ENCODE results near the gene DCC.

DCC gene

DNA sequence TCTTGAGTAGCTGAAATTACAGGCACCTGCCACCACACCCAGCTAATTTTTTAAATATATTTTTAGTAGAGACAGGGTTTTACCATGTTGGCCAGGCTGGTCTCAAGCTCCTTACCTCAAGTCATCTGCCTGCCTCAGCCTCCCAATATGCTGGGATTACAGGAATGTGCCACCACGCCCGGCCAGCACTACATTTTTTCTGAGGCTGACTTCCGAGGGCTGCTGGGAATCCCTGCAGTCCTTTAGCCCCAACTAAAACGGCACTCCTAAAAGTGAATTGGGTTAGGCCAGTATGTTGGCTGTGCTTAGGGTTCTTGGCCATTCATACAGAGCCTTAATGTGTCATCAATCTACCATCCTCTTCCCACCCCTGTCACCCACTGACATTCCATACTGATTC is 375.4 kb downstream of the DCC start:
- DNase-seq = no peak

DNA sequence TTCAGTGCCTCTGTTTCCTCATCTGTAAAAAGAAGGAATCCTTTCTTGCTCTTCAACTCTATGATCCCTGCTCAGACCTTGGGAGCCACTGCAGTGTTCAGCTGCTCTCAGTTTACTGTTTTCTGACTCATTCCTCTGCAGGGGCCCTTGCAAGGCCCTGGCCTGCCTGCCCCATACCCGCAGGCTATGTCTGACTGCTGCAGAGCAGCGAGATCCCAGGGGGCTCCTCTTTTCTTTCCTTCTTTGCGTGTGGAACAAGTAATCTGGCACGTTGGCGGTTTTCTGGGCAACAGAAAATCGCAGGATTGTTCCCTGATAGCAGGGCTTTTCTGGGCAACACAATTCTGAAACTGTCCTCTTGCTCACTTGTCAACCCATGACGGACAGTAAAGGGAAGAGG is 376.0 kb downstream of the DCC start:
- DNase-seq = no peak

DNA sequence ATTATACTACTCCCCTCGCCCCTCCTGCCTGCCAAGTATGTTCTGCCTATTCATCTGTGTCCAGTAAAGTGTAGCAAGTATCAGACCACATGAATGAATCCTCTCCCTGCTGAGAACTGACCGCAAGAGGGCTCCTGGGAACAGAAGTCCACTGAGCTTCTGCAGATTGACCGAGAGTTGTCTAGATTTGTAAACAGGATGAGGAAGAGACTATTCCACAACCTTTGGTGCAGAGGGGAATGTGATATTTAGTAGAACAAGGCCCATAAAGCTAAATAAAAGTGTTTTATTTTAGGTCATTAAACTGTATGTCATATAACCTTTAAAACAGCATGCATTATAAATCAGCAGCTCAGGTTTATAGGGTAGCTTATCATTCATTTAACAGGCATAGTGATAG is 377.0 kb downstream of the DCC start:
- no peak for DNase-seq

DNA sequence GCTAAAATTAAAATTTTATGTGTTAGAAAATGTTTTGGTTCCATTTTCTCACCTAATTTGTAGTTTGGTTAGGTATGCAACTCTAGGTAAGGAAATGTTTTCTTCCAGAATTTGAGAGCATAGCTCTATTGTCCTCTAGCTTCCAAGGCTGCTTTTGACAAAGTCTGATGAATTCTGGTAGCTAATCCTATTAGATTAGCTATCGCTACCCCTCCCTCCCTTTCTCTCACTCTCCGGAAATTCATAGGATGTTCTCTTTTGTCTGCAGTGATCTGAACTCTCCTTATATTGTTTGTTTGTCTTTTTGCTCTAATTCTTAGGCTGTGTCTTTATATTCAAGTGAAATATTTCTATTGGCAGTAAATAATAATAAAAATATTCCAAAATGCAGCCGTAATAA is 382.9 kb downstream of the DCC start:
- no peak for DNase-seq

DNA sequence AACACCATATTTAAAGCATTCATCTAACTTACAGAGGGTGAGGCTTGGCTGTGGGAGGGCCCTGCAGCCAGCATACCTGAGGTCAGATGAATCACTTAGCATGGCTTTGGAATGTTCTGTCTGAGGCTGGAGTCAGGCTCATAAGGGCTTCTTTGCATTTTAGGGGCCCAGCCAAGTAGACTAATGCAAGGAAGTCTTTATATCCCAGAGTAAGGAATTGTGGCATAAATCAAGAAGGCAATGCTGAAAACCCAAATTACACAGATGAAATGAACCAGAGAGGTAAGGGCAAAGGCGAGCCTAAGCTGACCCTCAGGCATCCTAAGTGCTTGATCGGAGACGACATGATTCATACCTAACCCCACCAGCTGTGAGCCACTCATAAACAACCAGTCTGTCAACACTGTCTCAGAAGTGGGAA is 383.6 kb downstream of the DCC start:
- no peak for DNase-seq

DNA sequence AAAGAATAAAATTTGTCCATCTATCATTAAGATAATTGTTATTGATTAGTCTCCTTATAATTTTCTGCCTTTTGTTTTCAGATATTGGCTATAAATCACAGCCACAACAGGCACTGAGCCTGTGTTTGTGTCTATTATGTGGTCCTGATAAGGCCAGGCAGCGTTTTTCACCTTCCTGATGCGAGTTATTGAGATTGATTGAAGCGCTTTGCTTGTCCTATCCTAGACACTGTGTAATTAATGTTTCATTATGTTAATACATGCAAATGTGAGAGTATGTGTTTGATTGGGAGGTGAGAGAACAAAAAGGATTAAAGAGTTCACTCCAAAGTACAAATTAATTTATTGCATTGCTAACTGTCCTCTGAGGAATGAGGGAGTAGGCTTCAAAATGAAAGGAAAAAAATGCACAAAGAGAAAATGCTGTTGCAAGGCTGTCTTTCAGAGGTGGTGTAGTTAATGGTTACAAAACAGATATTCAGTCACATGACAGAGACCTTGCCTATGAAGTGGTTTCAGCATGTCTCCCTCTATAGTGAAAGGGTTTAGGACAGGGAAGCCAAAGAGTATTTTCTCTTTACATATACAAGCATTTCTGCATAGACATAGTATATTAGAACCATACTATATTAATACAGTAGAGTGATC is 391.1 kb downstream of the DCC start:
- DNase-seq = no peak

DNA sequence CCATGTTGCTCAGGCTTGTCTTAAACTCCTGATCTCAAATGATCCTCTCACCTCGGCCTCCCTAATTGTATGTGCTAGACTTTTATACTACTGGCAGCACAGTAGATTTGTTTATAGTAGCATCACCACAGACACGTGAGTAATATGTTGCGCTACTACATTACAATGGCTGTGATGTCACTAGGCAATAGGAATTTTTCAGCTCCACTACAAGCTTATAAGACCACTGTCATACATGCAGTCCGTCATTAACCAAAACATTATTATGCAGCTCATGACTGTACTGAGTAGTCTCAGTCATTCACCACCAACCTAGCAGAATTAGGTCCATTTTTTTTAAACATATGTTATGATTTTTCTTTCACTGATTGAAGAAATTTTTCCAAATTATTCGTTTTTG is 398.9 kb downstream of the DCC start:
- DNase-seq = no peak

DNA sequence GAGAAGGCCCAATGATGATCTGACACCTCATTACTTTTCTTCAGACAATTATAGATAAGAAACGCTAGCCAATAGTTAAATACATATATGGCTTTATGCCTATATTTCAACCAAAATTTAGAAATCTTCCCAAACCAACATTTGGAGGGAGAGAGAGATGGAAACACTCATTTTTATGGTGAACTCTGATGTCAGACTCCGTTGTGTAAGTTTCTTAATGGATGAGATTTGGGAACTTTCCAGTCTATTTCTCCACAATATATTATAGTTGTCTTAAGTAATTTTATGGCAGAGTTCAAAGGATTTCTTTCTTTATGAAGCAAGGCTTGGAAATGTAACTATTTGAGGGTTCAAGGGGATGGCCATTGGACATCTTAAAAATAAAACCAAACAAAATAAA is 407.0 kb downstream of the DCC start:
- no peak for DNase-seq

DNA sequence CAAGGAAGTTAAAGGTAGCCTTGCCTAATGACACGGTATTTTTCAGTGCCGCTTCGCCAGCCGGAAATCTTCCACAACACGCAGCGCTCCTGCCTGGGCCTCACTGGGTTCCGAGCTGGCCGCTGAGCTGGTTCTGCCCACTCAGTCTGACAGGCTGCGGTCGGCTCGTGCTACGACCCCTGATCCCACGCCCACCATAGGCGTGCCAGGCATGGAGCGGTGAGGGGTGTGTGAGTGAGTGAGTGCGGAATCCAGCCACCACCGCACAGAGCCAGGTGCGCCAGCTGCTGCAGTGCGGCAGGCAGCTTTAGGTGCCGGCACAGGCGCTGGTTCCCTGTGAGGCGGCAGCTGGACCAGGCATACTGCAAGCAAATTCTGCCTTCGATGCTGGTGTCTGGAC is 407.9 kb downstream of the DCC start:
- no peak for DNase-seq

DNA sequence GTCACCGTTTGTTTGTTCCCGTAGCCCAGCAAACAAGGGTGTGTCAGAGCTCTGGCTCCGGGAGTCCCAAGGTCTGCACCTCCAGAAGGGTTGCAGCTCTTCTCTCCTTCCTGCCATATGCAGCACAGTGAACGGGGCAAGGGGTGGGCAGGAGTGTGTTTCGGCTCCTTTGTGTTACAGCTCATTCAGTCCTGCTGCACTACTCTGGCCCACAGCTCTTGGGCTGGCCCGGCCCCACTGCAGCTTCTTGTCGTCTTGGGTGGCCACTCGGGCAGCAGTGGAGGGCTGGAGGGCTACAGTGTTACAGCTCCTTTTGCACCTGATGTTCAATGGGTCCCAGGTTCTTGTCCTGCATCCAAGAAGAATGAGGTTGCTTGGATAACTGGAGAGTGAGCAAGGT is 408.3 kb downstream of the DCC start:
- no peak for DNase-seq

DNA sequence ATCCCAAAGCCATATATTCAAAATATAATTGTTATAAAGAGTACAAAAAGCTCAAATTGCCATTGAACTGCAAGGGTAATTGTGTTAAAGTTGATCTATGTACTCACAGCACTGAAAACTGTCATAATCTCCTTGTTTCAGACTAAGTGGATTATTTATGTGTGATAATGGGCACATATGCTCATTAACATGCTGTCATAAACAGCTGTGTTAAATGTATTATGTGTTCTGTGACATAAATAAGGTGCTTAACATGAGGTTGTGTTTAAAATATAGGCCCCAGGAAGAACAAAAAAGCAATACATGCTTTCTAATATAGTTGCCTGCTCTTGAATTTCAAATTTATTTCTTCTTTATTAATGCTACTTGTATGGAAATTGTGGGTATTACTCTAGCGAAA is 409.5 kb downstream of the DCC start:
- no peak for DNase-seq

DNA sequence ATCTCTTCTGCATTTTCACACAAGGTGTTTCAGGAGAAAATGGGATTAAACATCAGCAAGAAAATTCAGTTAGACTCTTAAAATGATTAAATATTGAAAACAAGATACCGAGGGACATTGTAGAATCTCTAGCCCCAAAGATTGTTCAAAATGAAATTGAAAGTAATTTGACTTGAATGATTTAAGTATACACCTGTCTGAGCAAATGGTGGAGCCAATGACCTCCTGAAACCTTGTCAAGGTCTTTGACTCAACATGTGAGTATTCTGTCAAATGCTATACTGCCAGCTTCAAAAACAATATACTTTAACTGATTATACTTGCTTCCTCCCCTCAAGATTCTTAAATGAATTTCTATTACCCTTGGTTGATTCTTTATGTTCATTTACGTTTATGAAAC is 411.0 kb downstream of the DCC start:
- no peak for DNase-seq

DNA sequence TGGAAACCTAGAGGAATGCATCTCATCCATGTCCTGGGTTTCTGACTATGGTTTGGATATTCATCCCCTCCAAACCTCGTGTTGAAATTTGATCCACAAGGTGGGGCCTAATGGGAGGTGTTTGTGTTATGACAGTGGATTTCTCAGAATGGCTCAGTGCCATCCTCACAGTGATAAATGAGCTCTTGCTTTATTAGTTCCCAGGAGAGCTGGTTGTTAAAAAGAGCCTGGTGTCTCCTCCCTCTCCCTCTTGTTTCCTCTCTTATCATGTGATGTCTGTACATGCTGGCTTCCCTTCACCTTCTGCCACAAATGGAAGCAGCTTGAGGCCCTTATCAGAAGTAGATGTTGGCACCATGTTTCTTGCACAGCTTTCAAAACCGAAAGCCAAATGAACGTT is 424.3 kb downstream of the DCC start:
- no peak for DNase-seq

DNA sequence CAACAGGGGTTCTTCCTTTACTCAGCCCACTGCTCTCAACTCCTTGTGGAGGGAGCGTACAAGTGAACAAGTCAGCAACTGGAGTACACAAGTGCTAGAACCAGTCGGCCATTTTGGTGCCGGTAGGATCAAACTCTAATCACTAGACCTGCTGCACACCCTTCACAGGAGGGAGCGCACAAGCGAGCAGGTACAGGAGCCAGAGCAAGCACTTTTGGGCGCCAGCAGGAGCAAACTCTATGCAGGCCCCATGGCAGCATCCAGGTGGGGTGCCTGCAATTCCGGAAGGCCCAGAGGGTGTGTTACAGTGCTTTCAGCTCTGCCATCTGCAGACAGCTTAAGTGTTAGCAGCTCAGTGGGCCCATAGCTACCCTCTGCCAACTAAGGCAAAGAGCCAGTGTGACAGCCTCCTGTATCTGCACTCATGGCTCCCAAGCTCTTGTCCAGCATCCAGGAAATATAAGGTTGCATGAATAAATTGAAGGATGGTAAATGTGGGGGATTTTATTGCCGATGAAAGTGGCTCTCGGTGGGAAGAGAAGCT is 426.1 kb downstream of the DCC start:
- DNase-seq = no peak

DNA sequence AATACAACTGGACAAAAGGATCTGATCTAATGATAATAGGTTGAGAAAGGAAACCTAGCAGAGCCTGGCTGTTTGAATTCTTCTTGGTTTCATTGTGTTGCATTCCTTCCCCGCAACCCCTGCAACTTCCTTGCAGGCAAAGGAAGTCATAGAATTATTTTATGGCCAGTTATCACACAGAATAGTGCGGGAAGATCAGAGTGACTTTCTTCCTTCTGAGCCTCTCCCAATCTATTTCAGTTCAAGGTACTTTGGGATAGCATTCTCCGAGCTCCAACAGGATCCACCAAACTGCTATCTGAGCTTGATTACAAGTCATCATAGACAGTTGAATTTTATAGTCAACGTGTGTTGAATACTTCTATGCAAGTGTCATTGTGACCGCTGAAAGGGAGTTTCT is 441.1 kb downstream of the DCC start:
- no peak for DNase-seq

DNA sequence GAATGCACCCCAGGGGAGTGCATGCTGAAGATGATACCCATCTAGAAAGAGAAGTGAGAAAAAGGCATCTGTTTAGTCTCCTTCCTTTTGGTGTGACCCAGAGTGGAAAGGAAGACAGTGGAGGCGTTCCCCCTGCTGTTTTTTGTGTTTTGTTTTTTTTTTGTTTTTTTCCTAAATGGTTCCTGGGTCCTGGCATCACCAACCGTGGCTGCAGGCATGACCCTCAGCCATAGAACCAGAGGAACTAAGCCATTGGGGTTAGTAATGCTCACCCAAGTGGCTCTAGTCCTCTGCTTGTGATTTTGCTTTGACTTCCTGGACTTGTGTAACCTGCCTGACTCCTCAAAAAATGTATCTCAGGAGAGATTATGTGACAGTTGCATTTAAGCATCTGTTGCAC is 451.3 kb downstream of the DCC start:
- no peak for DNase-seq

DNA sequence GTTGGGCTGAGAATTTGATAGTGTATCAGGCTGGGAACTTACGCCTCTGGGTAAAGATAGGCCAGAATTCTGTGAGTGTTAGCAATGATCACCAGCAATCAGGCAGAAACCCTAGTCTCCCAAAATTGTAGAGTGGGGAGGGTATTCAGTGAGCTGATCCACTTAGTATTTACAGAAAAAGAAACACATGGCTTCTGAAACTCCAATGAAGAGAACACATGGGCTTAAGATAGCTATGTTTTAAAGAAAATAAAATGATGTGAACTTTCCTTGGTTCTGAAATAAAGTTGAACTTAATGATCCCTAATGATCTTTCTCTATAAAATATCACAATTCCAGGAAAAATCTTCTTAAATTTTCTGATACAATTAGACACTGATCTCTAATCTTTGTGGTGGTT is 472.8 kb downstream of the DCC start:
- DNase-seq = no peak

DNA sequence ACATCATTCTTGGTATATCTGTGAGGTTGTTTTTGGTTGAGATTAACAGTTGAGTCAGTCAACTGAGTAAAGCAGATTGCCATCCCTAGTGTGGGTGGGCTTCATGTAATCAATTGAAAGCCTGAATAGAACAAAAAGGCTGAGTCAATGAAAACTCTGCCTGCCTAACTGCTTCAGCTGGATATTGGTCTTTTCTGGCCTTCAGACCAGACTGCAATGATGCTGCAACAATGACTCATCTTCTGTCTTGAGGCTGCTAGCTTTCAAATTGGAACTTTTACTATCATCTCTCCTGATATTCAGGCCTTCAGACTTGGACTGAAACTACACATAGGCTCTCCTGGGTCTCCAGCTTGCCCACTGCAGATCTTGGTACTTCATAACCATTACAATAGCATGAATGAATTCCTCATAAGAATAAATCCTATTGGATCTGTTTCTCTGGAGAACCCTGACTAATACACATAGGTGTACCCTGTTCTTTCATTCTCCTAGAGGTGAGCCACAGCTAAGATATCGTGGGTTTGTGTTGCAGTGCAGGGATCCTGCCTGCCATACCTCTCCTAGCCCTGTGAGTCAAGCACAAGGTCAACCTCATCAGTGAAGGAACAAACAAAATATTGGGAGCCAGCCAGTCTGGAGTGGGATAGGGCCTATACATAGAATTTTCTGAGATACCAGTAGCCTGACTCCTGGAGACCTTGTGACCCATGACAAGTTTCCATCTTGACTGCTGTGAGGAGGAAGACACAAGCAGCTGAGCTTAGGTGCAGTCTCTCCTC is 473.8 kb downstream of the DCC start:
- no peak for DNase-seq

DNA sequence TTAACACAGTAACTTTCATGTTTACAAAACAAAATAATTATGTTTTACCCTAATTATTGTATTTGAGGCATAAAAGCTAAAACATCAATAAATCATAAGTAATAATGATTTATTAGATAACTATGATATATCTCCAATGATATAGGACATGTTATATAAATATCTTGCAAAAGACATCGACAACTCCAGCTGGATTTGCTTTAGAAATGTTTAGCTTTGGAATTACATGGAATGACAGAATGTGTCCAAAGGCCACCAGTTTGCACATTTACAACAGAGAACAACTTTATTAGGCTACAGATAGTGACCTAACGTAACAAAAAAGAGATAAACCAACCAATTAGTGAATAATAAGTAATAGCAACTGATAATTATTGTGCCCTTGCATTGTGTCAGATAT is 475.7 kb downstream of the DCC start:
- DNase-seq = no peak

DNA sequence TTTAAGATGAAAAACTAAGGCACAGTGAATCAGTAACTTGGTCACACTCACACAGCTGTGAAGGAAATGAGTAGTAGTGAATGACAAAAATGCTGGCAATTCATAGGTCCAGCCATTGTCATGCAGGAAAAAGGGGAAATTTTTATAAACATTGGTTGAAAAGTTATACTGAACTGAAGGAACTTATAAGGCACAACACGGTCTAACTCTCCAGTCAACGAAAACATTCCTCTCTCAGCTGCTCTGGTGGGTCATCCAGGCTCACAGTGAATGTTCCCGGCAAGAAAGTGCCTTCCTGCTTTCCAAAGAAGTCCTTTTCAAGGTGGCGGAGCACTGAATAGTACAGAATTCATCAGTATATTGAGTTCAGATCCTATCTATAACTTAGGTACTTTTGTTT is 476.1 kb downstream of the DCC start:
- DNase-seq = no peak

DNA sequence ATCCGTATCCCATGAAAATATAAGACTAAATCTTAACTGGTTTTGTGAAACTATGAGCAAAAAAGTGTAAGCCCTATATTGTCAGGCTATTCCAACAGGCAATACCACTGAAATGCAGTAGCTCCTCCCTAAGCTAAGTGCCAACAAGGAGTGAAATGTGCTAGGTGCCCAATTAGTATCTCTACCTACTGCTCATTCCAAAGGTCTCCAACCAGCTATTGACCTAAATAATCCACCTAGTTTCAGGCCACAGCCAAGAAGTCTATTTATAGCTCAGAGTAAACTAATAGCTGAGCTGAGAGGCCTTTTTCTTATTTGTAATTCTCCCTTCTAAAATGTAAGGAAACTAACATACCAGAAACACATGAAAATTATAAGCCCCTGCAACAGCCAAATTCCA is 482.2 kb downstream of the DCC start:
- DNase-seq = no peak

DNA sequence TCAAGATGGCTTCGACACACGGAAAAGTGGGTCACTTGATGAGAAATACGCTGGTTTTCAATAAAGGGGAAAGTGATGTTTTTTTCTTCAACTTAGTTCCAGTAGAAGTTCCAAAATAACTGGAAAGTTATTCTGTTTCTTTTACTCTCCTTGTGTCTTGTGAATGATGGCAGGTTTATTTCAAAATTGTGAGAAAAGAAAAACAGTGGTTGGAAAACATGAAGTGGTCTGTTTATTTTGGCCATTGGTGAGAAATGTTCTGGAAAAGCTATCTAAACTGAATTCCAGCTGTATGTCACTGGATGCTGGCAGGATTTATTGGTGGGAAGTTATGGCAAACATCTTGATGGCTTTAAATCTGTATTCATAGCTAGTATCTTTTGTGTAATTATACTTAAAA is 484.1 kb downstream of the DCC start:
- DNase-seq = no peak

DNA sequence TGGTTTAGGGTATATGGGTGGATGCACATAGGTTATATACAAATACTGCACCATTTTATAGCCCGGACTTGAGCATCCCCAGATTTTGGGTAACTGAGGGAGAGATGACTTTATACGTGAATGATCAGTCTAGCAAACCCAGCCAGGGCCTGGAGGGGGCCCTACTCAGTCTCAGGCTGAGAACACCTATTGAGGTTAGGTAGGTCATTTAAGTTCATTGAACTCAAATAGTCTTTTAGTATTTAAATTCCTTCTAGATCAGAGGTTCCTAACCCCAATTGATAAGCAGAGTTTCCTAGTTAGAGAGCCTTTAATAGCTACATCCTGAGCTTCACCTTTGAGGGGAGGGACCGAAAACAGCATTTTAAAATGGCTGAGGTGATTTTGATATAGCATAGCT is 487.0 kb downstream of the DCC start:
- no peak for DNase-seq

DNA sequence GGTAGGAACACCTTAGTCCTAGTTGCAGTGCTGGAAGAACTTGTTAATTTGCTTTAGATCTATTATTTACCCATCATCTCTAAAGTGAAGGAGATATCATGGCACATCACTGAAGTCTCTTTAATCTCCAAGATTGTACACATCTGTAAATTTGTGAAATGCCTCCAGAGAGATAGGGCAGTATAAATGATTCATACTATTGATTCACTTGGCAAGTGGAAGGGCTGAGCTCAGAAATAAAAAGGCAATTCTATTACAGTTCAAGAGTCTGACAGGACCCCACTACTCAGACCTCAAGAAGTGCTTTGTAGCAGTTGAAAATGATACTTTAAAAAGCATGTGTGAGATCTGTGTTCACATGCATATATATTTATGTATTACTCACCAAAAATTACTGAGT is 489.3 kb downstream of the DCC start:
- no peak for DNase-seq

DNA sequence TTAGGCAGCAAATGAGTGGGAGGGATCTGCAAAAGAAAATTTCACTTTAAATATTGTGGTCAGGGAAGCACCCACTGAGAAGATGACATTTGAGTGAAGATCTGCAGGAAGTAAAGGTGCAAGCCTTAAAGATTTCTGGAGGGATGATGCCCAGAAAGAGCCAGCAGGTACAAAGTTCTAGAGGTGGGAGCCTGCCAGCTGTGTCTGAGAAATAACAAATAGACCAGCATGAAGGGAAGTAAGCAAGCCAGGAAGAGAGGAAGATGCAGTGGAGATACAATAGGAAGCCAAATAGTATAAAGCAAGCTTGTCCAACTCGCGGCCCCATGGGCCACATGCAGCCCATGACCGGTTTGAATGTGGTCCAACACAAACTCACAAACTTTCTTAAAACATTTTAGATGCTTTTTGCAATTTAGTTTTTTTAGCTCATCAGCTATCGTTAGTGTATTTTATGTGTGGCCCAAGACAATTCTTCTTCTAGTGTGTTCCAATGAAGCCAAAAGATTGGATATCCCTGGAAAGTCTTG is 489.9 kb downstream of the DCC start:
- DNase-seq = no peak
